Measurements from ENCODE around the gene KCNE2.
"Not testable (repeated sequence)": the region's sequence is repeated elsewhere in the genome, so short reads cannot be mapped to it uniquely, and the experiment has no call there.

The KCNE2 gene

DNA sequence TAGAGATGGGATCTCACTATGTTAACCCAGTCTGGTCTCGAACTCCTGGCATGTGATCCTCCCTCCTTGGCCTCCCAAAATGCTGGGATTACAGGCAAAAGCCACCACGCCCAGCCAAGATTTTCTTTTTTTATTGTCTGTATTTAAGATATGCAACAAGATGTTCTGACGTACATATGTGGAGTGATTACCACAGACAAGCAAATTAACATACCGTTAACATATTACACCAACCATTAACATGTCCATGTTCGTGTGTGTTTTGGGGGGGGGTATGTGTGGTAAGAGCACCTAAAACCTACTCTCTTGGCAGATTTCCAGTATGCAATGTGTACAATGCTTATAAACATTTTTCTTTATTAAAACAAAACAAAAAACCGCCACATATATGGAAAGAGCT lies 10.6 kb upstream of the KCNE2 start:
- no peak for DNase-seq (ENCODE audit: low read depth)

DNA sequence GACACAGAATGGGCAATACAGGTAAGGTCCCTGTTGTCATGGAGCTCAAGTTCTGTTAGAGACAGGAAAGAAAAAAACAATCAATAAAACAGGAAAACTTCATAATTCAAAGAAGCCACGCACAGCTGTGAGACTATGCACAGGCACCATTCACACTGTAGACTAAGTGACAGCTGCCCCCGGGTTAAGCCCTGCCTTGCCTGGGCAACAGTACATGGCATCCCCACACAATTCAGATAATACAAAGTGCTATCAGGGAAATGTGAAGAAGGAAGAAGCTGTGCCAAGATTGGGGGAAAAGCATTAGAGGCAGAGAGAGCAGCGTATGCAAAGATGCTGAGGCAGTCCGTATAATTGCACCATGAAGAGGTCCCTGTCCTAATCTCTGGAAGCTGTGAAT lies 9.0 kb upstream of the KCNE2 start:
- DNase-seq (ENCODE audit: low read depth), result no peak

DNA sequence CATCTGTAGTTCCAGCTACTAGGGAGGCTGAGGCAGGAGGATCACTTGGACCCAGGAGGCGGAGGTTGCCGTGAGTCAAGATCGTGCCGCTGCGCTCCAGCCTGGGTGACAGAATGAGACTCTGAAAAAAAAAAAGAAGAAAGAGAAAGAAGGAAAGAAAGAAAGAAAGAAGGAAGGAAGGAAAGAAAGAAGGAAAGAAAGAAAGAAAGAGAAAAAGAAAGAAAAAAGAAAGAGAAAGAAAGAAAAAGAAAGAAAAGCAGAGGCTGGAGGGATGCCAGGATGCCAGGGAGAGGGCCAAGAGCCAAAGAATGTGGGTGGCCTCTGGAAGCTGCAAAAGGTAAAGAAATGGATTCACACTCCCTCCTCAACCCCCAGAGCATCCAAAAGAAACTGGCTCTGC lies 8.2 kb upstream of the KCNE2 start:
- no peak for DNase-seq (ENCODE audit: low read depth)

DNA sequence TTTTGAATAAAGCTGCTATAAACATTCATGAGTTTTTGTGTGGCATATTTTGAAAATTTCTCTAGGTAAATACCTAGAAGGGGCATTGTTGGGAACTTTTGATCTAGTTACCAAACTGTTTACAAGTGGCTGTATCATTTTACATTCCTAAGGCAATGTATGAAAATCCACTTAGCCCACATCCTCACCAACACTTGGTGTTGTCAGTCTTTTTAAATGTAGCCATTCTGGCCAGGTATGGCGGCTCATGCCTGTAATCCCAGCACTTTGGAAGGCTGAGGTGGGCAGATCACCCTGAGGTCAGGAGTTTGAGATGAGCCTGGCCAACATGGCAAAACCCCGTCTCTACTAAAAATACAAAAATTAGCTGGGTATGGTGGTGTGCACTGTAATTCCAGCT lies 5.9 kb upstream of the KCNE2 start:
- no peak for DNase-seq (ENCODE audit: low read depth)

DNA sequence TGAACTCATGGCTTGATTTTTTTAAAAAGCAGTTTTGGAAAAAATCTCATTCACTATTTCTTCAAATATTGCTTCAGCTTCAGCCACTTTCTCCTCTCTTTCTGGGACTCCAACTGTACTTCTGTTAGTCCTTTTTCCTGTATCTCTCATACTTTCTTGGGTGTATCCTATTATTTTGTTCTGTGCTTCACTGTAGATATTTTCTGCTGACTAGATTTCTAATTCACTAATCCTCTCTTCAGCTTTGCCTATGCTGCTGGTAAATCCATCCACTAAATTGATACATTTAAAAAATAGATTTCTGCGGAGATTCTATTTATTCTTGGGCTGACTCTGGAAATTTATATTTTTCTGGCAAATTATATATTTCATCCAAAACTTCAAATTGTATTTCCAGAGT lies 4.9 kb upstream of the KCNE2 start:
- DNase-seq (ENCODE audit: low read depth), result no peak

DNA sequence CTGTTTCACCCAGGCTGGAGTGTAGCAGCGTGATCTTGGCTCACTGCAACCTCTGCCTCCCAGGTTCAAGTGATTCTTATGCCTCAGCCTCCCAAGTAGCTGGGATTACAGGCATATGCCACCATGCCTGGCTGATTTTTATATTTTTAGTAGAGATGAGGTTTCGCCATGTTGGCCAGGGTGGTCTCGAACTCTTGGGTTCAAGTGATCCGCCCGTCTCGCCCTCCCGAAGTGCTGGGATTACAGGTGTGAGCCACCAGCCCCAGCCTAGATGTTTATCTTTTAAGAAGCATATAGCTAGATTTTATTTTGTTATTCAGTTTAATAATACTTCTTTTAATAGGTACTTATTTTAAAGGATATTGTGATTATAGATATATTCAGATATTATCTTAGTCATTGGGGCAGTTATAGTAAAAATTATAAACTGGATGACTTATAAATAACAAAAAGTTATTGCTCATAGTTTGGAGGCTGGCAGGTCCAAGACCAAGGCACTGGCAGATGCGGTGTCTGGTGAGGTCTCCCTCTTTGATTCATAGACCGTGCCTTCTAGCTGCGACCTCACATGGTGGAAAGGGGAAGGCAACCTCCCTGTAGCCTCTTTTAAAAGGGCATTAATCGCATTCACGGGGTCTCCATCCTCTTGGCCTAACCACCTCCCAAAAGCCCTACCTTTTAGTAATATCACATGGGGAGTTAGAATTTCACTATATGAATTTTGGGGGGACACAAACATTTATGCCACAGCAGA lies 3.1 kb upstream of the KCNE2 start:
- no peak for DNase-seq (ENCODE audit: low read depth)

DNA sequence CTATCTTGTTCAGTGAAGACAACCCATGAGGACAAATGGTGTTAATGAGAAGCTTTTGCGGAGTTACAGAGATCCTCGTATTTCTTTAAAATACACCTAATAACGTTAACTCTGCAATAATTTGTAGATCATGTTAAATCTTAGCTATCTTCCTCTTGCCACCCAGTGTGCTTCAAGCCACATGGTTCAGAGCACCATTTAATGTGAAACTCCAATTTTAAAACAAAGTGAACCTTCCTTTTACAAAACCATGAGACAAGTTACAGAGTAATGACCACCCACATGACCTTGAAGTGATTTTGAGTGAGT lies 1.7 kb upstream of the KCNE2 start:
- DNase-seq (ENCODE audit: low read depth), result no peak

DNA sequence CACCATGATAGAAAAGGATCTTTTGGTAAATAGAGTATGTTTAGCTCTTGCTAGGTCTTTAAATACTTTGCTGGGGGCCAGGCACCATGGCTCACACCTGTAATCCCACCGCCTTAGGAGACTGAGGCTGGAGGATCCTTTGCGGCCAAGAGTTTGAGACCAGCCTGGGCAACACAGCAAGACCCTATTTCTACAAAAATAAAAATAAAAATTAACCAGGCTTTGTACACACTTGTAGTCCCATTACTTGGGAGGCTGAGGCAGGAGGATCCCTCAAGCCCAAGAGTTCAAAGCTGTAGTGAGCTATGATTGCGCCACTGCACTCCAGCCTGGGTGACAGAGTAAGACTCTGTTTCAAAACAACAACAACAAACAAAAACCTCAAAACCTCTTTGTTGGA lies 1.1 kb upstream of the KCNE2 start:
- DNase-seq (ENCODE audit: low read depth), result no peak

DNA sequence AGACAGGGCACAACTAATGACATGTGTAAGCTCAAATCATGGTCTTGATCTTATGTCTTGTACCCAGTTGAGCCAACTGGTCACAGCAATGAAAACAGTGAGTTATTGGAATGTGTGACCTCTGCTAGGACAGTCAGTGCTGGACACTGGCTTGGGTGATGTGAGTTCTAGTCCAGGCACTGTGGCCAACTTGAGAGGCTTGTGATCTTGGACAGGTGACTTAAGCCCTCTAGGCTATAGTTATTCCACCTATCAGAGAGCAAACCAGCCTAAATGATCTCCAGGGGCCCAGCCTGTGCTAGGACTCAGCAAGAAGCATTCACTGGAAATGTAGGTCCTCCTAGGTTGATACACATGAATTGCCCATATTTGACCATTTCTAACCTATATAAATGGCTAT lies 1.1 kb downstream of the KCNE2 start:
- DNase-seq (ENCODE audit: low read depth), result no peak

DNA sequence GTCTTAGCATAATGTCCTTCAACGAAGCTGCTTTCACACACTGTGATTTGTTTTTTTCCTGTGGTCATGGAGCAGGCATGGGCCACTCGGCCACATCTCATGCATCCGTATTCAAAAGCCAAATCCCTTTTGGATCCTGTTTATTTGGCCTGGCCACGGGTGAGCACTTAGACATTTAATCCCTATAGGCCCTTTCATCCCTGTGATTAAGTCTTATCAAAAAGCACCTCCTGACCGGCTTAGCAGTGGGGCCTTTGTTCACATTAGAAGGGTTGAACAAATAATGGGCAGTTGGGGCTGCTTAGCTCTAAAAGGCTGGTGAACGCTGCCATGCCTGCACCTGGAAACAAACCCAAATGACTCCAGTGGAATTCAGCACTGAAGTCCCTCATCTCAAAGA lies 2.0 kb downstream of the KCNE2 start:
- DNase-seq (ENCODE audit: low read depth), result no peak

DNA sequence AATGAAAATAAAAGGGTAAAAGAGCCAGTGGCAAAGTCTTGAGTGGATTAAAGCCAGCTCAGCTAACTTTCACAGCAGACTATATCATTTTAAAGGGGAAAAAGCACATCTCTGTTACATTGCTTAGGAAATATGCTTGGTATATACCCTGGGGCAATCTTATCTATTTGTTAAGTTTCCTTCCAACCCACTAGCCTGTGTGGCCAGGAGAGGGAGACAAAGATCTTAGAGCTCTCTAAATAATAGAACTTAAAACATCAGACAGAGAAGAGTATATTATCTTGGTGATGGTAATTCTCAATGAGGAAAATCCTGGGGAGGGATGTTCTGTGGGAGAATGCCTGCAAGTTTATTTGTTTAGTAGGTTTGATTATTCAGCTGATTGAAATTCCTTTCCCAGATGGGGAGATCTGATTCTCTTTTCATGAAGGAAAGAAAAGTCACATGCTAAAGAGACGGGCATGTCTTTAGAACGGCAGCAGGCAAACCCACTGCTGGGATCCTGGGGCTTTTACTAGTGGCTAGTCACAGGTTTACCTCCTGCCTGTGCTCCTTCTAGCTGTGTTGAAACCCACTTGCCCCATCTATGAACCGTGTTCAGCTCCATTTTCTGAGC lies 3.6 kb downstream of the KCNE2 start:
- peak; percentile 10 for DNase-seq (ENCODE audit: low read depth)

DNA sequence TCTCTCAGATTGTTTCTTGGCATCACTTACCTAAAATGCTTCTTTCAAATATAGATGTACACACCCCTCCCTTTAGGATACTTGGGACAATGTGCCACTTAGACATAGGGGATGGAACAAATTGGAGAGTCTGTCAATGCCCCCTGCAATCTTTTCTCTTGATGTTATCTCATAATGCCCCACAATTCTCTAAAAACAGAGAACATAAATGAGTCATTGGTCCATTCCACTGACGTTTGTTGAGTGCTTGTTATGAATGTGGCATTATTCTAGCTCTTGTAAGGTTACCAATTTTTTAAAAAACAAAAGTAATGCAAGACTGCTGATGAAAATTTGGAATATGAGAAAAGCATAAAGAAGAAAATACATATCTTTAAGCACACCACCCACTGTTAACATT lies 5.9 kb downstream of the KCNE2 start:
- no peak for DNase-seq (ENCODE audit: low read depth)

DNA sequence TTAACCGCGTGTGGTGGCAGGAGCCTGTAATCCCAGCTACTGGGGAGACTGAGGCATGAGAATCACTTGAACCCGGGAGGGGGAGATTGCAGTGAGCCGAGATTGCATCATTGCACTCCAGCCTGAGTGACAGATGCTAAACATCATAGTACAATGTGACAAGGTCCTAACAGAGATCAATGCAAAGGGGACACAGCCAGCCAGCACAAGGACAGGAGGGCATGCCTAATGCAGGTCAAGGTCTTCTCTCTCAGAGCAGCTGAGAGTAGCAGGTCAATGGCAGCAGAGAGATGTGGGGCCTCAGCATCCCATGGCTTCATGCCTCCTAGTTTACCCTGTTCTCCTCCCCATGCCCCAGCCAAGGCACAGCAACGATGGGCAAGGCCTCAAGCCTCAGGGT lies 8.5 kb downstream of the KCNE2 start:
- no peak for DNase-seq (ENCODE audit: low read depth)

DNA sequence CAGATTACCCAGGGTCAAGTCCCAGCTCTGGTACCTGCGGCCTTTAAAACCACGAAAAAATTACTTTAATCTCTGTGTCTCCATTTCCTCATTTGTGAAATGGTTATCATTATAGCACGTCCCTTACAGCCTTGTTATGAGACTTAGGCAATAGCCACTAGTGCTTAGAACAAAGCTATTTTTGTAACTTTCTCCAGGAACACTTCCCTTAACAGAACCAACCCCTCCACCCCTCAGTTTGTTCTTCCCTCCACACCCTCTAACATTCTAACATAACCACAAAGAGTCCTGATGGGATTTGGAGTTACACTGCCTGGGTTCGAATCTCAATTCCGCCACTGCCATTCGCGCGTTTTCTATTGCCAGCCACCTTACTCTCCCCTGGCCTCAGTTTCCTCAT lies 10.7 kb downstream of the KCNE2 start:
- DNase-seq (ENCODE audit: low read depth), result not testable (repeated sequence)

DNA sequence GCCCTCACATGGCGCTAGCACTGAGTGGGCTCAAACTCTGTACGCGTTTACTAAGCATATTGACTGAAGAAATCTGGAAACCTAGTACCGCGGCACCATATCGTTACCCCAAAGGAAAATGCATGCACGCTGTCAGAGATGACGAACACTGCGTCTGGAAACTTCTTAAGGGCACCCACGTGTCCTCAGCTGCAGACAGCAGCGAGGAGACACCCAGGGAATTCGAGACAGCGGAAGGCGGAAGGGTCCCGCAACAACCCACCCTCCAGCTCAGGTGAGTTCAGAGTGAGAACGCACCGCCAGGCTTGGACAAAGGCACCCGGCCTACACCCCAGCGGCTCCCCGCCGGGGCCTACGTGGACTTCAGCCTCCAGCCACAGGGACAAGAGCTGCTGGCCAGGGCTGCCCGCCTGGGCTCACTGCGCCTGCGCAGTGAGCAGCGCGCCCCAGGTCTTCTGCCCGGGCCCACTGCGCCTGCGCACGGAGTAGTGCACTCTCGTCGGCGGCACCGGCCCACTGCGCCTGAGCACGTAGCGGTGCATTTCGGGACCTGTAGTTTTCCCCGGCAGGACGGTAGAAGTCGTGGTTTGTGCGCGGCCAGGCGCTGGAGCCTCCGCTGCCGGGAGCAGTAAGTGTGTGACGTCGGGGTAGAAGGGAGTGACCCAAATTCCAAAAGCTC lies 11.3 kb downstream of the KCNE2 start, which contains the start of gene SMIM11:
Gene SMIM11, plus strand, starts transcription at position 568 of the 679 bp plus-strand sequence. CDS start 3,998 bp downstream, outside the sequence.
- DNase-seq (ENCODE audit: low read depth), result not testable (repeated sequence)

DNA sequence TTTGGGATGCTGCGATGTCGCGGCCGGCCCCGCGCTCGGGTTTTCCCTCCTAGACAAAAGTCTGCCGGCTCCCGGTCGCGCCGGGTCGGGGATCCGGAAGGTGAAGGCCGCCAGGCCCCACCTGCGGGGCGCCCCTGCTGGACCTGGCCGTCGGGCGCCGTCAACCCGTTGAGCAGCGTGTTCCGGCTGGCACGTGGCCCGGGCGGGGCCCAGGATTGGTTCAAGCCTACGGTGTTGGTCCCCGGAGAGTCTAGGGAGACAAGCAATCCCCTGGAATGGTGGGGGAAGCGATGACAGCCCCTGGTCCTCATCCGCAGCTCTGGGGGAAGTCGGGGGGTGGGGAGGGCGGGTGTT lies 11.8 kb downstream of the KCNE2 start:
- DNase-seq (ENCODE audit: low read depth), result not testable (repeated sequence)

DNA sequence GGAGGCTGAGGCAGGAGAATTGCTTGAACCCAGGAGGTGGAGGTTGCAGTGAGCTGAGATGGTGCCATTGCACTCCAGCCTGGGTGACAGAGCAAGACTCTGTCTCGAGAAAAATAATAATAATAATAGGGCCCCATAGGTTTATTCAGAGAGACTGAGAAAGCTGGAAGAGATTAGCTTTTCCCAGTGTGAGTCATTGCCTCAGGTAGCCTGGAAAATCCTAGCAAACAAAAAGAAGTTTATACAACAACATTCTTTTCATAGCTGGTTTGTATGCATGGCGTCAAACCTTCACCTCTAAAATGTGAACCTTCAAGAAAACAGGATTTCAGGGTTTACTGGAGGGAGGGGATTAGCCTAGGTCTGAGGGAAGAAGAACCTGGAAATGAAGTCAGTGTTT lies 19.3 kb downstream of the KCNE2 start:
- DNase-seq (ENCODE audit: low read depth), result not testable (repeated sequence)

DNA sequence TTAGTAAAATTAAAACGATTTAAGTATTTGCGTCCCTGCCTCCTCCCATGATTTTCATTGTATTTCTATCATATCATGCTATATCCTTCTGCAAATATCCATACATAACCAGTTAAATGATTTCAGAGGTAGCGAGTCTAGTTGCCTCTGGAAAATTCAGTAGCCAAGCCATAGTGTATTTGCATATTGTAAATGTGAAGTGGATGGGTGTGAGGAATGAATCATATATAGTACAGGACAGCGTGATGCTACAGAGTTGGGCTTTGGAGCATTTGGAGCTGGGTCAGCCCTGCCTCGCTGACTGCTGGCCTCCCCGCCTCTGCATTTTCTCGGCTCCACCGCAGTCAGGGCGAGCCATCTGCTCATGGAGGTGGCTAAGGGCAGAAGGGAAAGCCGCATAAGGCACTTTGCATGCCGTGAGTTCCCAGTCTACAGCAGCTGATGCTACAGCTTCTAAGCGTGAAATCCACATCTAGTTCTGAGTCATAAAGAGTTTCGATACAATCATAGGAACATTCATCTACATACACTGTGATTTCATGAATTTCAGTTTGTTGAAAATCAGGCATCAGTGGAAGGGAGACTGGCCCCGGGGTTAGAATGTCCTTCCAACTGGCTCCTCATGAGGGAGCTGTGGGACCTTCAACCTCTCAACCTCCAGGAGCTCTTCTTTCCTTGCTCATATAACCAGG lies 20.1 kb downstream of the KCNE2 start:
- not testable (repeated sequence) for DNase-seq (ENCODE audit: low read depth)

DNA sequence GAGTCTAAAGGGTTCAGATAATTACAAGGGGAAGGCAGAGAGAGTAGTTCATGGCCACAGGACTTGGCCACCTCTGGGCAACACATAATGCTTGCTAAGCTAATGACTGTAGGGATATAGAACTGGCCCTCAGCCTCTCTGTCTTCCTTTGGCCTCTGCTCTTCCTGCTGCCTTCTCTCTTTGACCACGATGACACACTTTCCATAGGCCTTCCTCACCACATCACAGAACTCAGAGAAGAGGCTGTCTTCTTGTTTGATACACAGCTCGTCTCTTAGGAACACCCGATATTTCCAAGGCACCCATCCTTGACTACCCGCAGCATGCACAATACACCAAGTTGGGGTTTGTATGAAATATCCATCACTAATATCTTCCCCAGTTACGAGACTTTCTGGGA lies 36.7 kb downstream of the KCNE2 start:
- DNase-seq (ENCODE audit: low read depth), result not testable (repeated sequence)

DNA sequence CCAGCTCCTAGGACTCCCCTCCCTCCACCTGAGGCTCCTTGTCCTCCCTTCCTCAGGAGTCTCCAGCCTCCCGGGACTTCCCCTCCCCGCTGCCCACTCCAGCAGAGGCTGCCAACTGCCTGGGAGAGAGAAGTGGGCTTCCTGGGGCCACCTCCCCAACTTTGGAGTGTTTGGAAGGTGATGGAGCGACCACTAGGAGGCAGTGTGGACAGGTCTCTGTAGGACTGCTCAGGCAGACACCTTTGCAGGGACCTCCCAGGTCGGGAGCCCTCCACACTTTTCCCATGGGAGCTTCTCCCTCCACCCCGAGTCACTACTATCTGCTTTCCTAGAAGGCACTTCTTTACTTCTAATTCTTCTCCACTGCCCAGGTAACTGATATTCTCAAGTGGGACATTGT lies 40.9 kb downstream of the KCNE2 start:
- not testable (repeated sequence) for DNase-seq (ENCODE audit: low read depth)

DNA sequence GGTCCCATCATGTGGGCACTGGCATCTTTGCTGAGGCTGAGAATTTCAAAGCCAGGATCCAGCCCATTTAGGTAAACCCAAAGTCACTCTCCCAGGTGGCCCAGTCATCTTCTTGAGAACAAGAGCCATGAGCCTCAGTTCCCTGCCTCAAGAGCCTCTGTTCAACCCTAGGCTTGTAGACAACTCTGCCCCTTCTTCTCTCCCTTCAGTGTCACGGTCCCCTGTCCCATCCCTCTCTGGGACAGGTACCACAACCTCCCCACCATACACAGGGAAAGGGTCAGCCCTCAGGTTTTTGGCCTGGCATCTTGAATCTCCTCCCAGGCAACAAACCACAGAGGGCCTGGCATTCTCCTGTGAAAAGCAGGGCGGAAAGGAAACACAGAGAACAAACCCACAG lies 41.9 kb downstream of the KCNE2 start:
- DNase-seq (ENCODE audit: low read depth), result not testable (repeated sequence)

DNA sequence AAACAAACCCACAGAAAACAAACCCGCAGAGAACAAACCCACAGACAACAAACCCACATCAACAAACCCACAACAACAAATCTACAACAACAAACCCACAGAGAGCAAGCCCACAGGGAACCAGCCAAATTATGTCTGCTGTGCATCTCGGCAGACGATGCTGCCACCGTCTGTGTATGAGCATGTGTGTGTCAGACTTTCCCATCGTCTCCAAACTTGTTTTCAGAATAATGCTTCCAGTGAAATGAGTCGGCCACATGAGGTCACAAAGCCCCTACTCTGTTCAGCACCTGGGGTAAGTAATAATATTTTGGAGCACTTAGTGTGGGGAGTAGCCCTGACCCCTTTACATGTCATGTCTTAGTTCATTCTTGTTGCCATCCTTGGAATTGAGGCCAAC lies 42.3 kb downstream of the KCNE2 start:
- DNase-seq (ENCODE audit: low read depth), result not testable (repeated sequence)

DNA sequence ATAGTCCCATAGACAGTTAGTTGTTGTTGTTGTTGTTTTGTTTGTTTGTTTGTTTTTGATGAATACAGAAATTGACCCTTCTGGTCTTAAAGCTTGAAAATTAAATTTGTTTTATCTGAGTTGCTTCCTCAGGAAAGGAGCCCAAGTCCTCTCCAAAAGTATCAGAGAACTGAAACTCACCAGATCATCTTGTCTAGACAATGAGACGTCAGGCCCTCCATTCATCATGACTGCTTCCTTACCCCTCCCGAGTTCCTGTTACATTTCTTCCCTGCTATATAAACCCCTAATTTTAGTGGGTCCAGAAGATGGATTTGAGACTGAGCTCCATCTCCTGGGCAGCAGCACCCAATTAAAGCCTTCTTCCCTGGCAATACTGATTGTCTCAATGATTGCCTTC lies 42.9 kb downstream of the KCNE2 start:
- DNase-seq (ENCODE audit: low read depth), result not testable (repeated sequence)

All from stimulated activated CD8-positive, alpha-beta memory T cell treated with anti-CD3 and anti-CD28 coated beads, Interleukin-12 subunit alpha, Interleukin-12 subunit beta, amount 100 ng/mL, for 1 hour (primary cell).